Activated CD8-positive, alpha-beta T cell treated with anti-CD3 and anti-CD28 coated beads for 36 hours (primary cell): ENCODE results near the gene ZNF763. TPM values are rescaled to one million over a fixed set of nuclear protein-coding genes. Genes with fewer than 3 reads are reported as not detected.

Experiments
- ATAC-seq: fragments of 200-7000 bp; cut with Tn5 transposase; one replicate; pipeline ENCODE4 v1.10.0; 2021; ENCODE audit warnings: mild to moderate bottlenecking, moderate library complexity
- CTCF ChIA-PET: fragments of 350-600 bp; sonication (Branson Sonifier 250); formaldehyde crosslinking; loops from one replicate; lab custom pipeline; 2021; ENCODE audit warnings: antibody characterized with exemption; lab: Charles Lee
- POLR2A ChIA-PET: fragments of 350-600 bp; sonication (Branson Sonifier 250); formaldehyde crosslinking; loops from one replicate; lab custom pipeline; 2021; ENCODE audit warnings: antibody characterized with exemption; lab: Charles Lee
- DNase-seq: peaks from one replicate; pipeline ENCODE4 v3.0.0-alpha.2; 2020
- H3K27ac Mint-ChIP-seq: one replicate; pipeline ENCODE4 v1.8.0; 2021; ENCODE audit warnings: mild to moderate bottlenecking, mixed read lengths
- H3K27me3 Mint-ChIP-seq: one replicate; pipeline ENCODE4 v1.8.0; 2021; ENCODE audit warnings: mixed read lengths
- H3K36me3 Mint-ChIP-seq: one replicate; pipeline ENCODE4 v1.8.0; 2021; ENCODE audit warnings: low read depth, mixed read lengths
- H3K4me1 Mint-ChIP-seq: one replicate; pipeline ENCODE4 v1.8.0; 2021; ENCODE audit warnings: low read depth, mixed read lengths
- H3K4me3 Mint-ChIP-seq: one replicate; pipeline ENCODE4 v1.8.0; 2021; ENCODE audit warnings: mild to moderate bottlenecking, moderate library complexity, mixed read lengths
- H3K9me3 Mint-ChIP-seq: one replicate; pipeline ENCODE4 v1.8.0; 2021; ENCODE audit warnings: mixed read lengths
- intact Hi-C: fragments of 100-400 bp; cut with micrococcal nuclease; formaldehyde crosslinking; loops from one replicate; pipeline ENCODE4 v1.10.0; 2022
- total RNA-seq, 2 experiments: library from RNA; stranded (reverse); gene quantifications; one replicate each; pipeline ENCODE4 v1.2.3, GENCODE V29; 2021
- TF ChIP-seq, protein P1 (sequence below): fragments of 200-600 bp; IDR thresholded peaks from one replicate; pipeline ENCODE4 v1.8.0; 2022; ENCODE audit warnings: antibody characterized with exemption, mild to moderate bottlenecking

The ZNF763 gene
- total RNA-seq, 2 experiments from 2014 or later = 0.83 to 1.7 TPM

DNA sequence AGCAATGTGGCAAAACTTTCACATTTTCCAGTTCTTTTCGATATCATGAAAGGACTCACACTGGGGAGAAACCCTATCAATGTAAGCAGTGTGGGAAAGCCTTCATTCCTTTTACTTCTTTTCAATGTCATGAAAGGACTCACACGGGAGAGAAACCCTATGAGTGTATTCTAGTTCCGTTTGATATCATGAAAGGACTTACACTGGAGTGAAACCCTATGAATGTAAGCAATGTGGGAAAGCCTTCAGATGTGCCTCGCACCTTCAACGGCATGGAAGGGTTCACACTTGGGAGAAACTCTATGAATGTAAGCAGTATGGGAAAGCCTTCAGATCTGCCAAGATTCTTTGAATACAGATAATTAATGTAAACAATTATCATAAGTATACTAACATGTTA, 14.5 kb upstream of the ZNF763 start:
- H3K4me3 Mint-ChIP-seq = no peak overlapping the region

DNA sequence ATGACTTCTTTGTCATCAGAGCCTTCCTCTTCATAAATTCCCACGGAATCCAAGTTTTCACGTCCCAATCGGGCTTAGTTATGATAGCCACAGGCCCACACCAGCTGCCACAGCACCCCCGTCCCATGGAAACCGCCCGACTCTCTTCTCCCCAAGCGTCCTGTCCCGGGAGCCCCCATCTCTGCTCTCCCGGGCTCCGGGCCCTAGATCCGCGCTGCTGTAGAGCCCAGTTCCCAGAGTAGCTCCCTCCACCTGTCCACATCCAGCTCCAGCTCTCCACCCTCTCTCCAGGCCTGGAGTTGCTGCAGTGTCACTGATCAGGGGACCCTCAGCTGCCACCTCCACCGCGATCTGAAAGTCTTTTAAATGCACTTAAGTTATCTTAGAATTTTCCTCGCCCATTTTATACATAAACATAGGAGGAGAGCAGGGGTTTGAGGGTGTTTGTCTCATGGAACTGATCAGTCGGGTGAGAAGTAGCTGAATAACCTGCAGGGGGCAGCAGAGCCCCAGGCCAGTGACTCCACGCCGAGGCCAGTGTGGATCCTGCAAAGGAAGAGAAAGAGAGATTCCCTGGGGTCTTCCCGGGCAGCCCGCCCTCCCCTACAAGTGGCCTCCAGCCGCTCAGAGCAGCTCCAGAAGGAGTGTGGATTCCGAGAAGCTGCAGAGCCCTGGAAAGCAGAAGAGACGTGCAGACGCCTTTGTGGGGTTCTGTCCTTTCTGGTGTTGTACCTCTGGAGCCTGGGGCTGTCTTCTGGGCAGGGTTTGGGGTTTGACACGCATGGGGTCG, 1.1 kb upstream of the ZNF763 start:
- Mint-ChIP-seq H3K36me3 (no peaks in the 10 kb centered on the region), H3K9me3 (no peaks in the 10 kb centered on the region), H3K27me3 (no peaks in the 10 kb centered on the region), H3K4me3 (peak overlapping the region; percentile 88), H3K4me1 (peaks cover 24% of the 10 kb centered on the region), H3K27ac (peak overlapping the region; percentile 60)
- CTCF ChIA-PET = interaction anchor here (0.7 to 3.5 kb wide), 26 partner anchors 9 to 177 kb away, joined by 3 to 76 read pairs (median 4); partner anchors contain the start of genes ZNF20, ZNF491, ZNF700 and ZNF878
- intact Hi-C loops = loop anchor here (2.0 kb wide), 1 partner anchor 177 kb away; the partner anchor contains the start of gene ZNF20
- DNase-seq (peak; percentile 82), ATAC-seq (peak; percentile 53)
- POLR2A ChIA-PET = interaction anchor here (1.0 to 1.7 kb wide), 3 partner anchors 24 to 91 kb away, joined by 3 to 13 read pairs (median 3); no protein-coding TSS in a partner anchor
- TF ChIP-seq, protein P1, sequence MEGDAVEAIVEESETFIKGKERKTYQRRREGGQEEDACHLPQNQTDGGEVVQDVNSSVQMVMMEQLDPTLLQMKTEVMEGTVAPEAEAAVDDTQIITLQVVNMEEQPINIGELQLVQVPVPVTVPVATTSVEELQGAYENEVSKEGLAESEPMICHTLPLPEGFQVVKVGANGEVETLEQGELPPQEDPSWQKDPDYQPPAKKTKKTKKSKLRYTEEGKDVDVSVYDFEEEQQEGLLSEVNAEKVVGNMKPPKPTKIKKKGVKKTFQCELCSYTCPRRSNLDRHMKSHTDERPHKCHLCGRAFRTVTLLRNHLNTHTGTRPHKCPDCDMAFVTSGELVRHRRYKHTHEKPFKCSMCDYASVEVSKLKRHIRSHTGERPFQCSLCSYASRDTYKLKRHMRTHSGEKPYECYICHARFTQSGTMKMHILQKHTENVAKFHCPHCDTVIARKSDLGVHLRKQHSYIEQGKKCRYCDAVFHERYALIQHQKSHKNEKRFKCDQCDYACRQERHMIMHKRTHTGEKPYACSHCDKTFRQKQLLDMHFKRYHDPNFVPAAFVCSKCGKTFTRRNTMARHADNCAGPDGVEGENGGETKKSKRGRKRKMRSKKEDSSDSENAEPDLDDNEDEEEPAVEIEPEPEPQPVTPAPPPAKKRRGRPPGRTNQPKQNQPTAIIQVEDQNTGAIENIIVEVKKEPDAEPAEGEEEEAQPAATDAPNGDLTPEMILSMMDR = peak; percentile 97

More for the DNA sequence above, 14.5 kb upstream of the ZNF763 start:
- CTCF ChIA-PET = interaction anchor here (1.3 kb wide), 1 partner anchor 13 kb away, joined by 5 read pairs; no protein-coding TSS in a partner anchor
- no peaks in the 10 kb centered on the region for H3K4me1 Mint-ChIP-seq
- H3K9me3 Mint-ChIP-seq = peaks cover 62% of the 10 kb centered on the region
- intact Hi-C loops = no loop called here
- H3K36me3 Mint-ChIP-seq = peaks cover 78% of the 10 kb centered on the region
- DNase-seq (no peak), ATAC-seq (no peak)
- POLR2A ChIA-PET = no interaction called here
- no peaks in the 10 kb centered on the region for H3K27me3 Mint-ChIP-seq
- TF ChIP-seq, protein P1 = no peak
- H3K27ac Mint-ChIP-seq = no peak overlapping the region

DNA sequence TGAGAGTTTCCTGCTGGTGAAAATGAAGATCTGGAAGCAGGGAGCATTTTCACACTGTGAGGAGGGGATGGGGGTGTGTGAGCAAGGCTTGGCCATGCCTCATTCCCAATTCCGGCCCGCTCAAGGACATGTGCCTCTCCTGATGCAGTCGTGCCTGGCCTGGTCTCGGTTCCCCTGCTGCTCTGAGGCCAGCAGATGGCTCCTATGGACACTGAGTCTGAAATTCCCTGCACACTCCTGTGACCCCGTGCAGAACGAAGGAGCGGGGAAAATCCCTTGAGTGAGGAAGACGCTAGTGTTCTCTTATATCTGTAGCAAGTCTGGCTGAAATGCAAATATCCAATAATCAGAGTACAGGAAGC, 363 bp upstream of the ZNF763 start:
- TF ChIP-seq, protein P1 = no peak
- intact Hi-C loops = loop anchor here (2.0 kb wide), 1 partner anchor 176 kb away; the partner anchor contains the start of gene ZNF20
- ATAC-seq (peak; percentile 15), DNase-seq (no peak)
- Mint-ChIP-seq H3K36me3 (no peaks in the 10 kb centered on the region), H3K4me3 (peak overlapping the region; percentile 88), H3K9me3 (no peaks in the 10 kb centered on the region), H3K27me3 (no peaks in the 10 kb centered on the region), H3K27ac (peak overlapping the region; percentile 92), H3K4me1 (peaks cover 24% of the 10 kb centered on the region)
- ChIA-PET CTCF (interaction anchor here (0.8 to 3.5 kb wide), 22 partner anchors 8 to 176 kb away, joined by 3 to 76 read pairs (median 6); partner anchors contain the start of genes ZNF20, ZNF491, ZNF700 and ZNF878), POLR2A (interaction anchor here (1.0 to 1.7 kb wide), 4 partner anchors 24 to 90 kb away, joined by 3 to 13 read pairs (median 3); no protein-coding TSS in a partner anchor)

DNA sequence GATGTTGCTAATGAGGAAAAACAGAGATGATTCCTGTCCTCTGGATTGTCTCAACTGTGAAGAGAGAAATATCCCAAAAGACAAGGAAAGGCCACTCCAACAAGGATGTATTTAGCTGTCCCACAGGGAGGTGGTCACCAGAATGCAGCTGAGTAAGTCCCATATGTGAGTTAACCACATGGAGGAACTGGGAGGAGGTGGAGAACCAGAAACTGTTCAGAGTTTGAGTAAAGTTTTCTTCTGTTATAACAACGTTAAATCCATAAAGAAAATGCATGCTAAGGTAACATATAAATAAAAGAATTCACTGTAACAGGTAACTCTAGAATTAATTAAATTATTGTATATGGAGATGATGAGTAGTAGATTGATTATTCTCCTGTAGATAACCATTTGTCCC, 5.3 kb downstream of the ZNF763 start:
- H3K27me3 Mint-ChIP-seq = no peaks in the 10 kb centered on the region
- no peak overlapping the region for H3K4me3 Mint-ChIP-seq
- TF ChIP-seq, protein P1 = no peak
- intact Hi-C loops = no loop called here
- no peak for DNase-seq
- ChIA-PET POLR2A (no interaction called here), CTCF (interaction anchor here (1.0 to 2.5 kb wide), 2 partner anchors 86 to 90 kb away, joined by 4 to 8 read pairs; no protein-coding TSS in a partner anchor)
- H3K4me1 Mint-ChIP-seq = peaks cover 11% of the 10 kb centered on the region
- H3K36me3 Mint-ChIP-seq = peaks cover 2% of the 10 kb centered on the region
- ATAC-seq = no peak
- no peak overlapping the region for H3K27ac Mint-ChIP-seq
- H3K9me3 Mint-ChIP-seq = peaks cover 5% of the 10 kb centered on the region

DNA sequence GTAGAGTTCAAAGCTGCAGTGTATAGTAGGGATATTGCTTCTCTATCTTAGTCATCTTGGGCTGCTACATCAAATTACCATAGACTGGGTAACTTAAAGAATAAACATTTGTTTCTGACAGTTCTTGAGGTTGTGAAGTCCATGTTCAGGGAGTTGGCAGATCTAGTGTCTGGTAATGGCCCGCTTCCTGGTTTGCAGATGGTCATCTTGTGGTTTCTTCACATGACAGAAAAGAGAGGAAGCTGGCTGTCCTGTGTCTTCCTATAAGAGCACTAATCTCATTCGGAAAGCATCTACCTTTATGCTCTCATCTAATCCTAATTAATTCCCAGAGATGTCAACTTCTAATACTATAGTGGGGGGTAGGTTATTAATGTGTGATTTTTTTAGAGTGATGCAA, 6.2 kb downstream of the ZNF763 start:
- Mint-ChIP-seq H3K4me3 (no peak overlapping the region), H3K27me3 (no peaks in the 10 kb centered on the region), H3K9me3 (peaks cover 11% of the 10 kb centered on the region), H3K4me1 (peaks cover 4% of the 10 kb centered on the region), H3K36me3 (peaks cover 6% of the 10 kb centered on the region), H3K27ac (no peak overlapping the region)
- no peak for ATAC-seq
- intact Hi-C loops = no loop called here
- DNase-seq = no peak
- POLR2A ChIA-PET = no interaction called here
- TF ChIP-seq, protein P1 = no peak
- CTCF ChIA-PET = no interaction called here
